Spleen (tissue), 3 donors: Measurements from ENCODE around the gene SIRPB2.

ENCODE experiments used
- POLR2A ChIP-seq, 3 donors: fragments of 450-650 bp; IDR thresholded peaks; one replicate each; pipeline ENCODE4 v1.5.1; 2017; ENCODE audit warnings: antibody characterized with exemption in 3 of 3, mild to moderate bottlenecking in 1 of 3
- POLR2AphosphoS5 ChIP-seq, 3 donors: sonication (generic); formaldehyde crosslinking; IDR thresholded peaks; one replicate each; pipeline ENCODE4 v1.5.1; 2017; ENCODE audit warnings: antibody characterized with exemption in 3 of 3

- TF ChIP-seq POLR2A (IDR thresholded peaks at IDR 0.05) (no peak), POLR2AphosphoS5 (IDR thresholded peaks at IDR 0.05) (no peak)
Observed at GRCh38 chr20:1496930-1497329, 5.7 kb upstream of the SIRPB2 start.
